Measurements from ENCODE around the gene HCK.

The HCK gene

DNA sequence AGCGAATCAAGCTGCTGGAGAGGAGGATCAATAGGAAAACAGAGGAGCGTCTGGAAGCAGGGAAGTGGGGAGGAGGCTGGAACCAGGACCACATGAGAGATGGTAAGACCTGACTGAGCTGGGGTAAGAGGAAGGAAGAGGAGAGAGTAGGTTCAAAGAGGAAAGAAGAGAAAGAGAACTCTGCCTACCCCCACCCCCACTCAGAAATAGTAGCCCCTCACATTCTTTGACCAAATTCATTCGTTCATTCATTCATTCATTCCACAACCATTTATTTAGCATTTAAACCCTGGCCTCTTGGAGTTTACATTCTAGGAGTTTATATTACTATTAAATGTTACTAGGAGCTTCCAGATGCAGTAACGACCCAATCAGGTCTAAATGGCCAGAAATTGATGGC lies 15.8 kb upstream of the HCK start:
- Histone ChIP-seq H4K20me1 (ENCODE audit: insufficient read depth, low read length) (no peaks in the 10 kb centered on the region), H2AFZ (ENCODE audit: low read length) (no peak overlapping the region), H3K36me3 (replicated peaks; ENCODE audit: insufficient read depth, low read length) (no peaks in the 10 kb centered on the region), H3K9me3 (replicated peaks; ENCODE audit: insufficient read depth, low read length) (no peaks in the 10 kb centered on the region), H3K27ac (ENCODE audit: low read length) (no peak overlapping the region), H3K9ac (ENCODE audit: low read length) (no peak overlapping the region), H3K4me3 (ENCODE audit: low read length) (no peak overlapping the region), H3K27me3 (replicated peaks; ENCODE audit: insufficient read depth, low read length) (peaks cover 60% of the 10 kb centered on the region), H3K4me2 (ENCODE audit: low read depth, low read length) (no peak overlapping the region), H3K9me2 (replicated peaks; ENCODE audit: insufficient read depth, low read length) (no peaks in the 10 kb centered on the region), H3F3A (ENCODE audit: insufficient read depth, low read length) (no peaks in the 10 kb centered on the region), H3K4me1 (ENCODE audit: low read length) (no peaks in the 10 kb centered on the region), H3K79me2 (ENCODE audit: low read length) (no peaks in the 10 kb centered on the region)
- no peak for DNase-seq
- no peak for TF ChIP-seq EZH2 (optimal IDR thresholded peaks at IDR 0.05; ENCODE audit: low read depth, low read length)
- no peak for TF ChIP-seq EZH2phosphoT487 (IDR thresholded peaks at IDR 0.05; ENCODE audit: low read length)
- TF ChIP-seq, protein P1, sequence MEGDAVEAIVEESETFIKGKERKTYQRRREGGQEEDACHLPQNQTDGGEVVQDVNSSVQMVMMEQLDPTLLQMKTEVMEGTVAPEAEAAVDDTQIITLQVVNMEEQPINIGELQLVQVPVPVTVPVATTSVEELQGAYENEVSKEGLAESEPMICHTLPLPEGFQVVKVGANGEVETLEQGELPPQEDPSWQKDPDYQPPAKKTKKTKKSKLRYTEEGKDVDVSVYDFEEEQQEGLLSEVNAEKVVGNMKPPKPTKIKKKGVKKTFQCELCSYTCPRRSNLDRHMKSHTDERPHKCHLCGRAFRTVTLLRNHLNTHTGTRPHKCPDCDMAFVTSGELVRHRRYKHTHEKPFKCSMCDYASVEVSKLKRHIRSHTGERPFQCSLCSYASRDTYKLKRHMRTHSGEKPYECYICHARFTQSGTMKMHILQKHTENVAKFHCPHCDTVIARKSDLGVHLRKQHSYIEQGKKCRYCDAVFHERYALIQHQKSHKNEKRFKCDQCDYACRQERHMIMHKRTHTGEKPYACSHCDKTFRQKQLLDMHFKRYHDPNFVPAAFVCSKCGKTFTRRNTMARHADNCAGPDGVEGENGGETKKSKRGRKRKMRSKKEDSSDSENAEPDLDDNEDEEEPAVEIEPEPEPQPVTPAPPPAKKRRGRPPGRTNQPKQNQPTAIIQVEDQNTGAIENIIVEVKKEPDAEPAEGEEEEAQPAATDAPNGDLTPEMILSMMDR (IDR thresholded peaks at IDR 0.05; ENCODE audit: low read length), result no peak

- DNase-seq, result no peak
- no peak overlapping the region for H3K9ac ChIP-seq (ENCODE audit: low read length)
- H4K20me1 ChIP-seq (ENCODE audit: insufficient read depth, low read length), result no peaks in the 10 kb centered on the region
- H3F3A ChIP-seq (ENCODE audit: insufficient read depth, low read length), result no peaks in the 10 kb centered on the region
- no peaks in the 10 kb centered on the region for H3K9me3 ChIP-seq (replicated peaks; ENCODE audit: insufficient read depth, low read length)
- no peaks in the 10 kb centered on the region for H3K9me2 ChIP-seq (replicated peaks; ENCODE audit: insufficient read depth, low read length)
- no peak overlapping the region for H3K4me2 ChIP-seq (ENCODE audit: low read depth, low read length)
- H3K4me1 ChIP-seq (ENCODE audit: low read length), result no peaks in the 10 kb centered on the region
- no peaks in the 10 kb centered on the region for H3K36me3 ChIP-seq (replicated peaks; ENCODE audit: insufficient read depth, low read length)
- H2AFZ ChIP-seq (ENCODE audit: low read length), result no peak overlapping the region
- H3K27ac ChIP-seq (ENCODE audit: low read length), result no peak overlapping the region
- H3K4me3 ChIP-seq (ENCODE audit: low read length), result no peak overlapping the region
- peaks cover 64% of the 10 kb centered on the region for H3K27me3 ChIP-seq (replicated peaks; ENCODE audit: insufficient read depth, low read length)
- TF ChIP-seq, protein P1 (IDR thresholded peaks at IDR 0.05; ENCODE audit: low read length), result no peak
- TF ChIP-seq EZH2 (optimal IDR thresholded peaks at IDR 0.05; ENCODE audit: low read depth, low read length) (no peak), EZH2phosphoT487 (IDR thresholded peaks at IDR 0.05; ENCODE audit: low read length) (no peak)
- no peaks in the 10 kb centered on the region for H3K79me2 ChIP-seq (ENCODE audit: low read length)
These were observed 15.1 kb upstream of the HCK start for GRCh38 chr20:32036716-32037485.

DNA sequence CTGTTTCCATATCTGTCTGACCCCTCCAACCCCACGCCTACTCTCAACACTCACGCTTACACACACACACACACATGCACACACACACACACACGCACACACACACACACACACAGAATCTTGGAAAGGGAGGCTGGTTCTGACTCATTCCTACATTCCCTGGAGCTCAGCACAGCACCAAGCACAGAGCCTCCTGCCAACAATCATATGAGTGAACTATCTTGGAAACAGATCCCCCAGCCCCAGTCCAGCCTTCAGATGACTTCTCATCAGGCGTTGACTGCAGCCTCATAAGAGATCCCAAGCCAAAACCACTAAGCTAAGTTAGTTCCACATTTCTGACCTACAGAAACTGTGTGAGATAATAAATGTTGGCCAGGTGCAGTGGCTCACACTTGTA lies 14.1 kb upstream of the HCK start:
- no peak overlapping the region for H3K27ac ChIP-seq (ENCODE audit: low read length)
- H3K9ac ChIP-seq (ENCODE audit: low read length), result no peak overlapping the region
- no peaks in the 10 kb centered on the region for H3K36me3 ChIP-seq (replicated peaks; ENCODE audit: insufficient read depth, low read length)
- no peaks in the 10 kb centered on the region for H3K79me2 ChIP-seq (ENCODE audit: low read length)
- peaks cover 62% of the 10 kb centered on the region for H3K27me3 ChIP-seq (replicated peaks; ENCODE audit: insufficient read depth, low read length)
- H3K4me2 ChIP-seq (ENCODE audit: low read depth, low read length), result no peak overlapping the region
- H3K4me1 ChIP-seq (ENCODE audit: low read length), result no peaks in the 10 kb centered on the region
- DNase-seq, result no peak
- no peaks in the 10 kb centered on the region for H3F3A ChIP-seq (ENCODE audit: insufficient read depth, low read length)
- H4K20me1 ChIP-seq (ENCODE audit: insufficient read depth, low read length), result no peaks in the 10 kb centered on the region
- no peak for TF ChIP-seq EZH2phosphoT487 (IDR thresholded peaks at IDR 0.05; ENCODE audit: low read length)
- TF ChIP-seq, protein P1 (IDR thresholded peaks at IDR 0.05; ENCODE audit: low read length), result no peak
- TF ChIP-seq EZH2 (optimal IDR thresholded peaks at IDR 0.05; ENCODE audit: low read depth, low read length), result no peak
- no peak overlapping the region for H3K4me3 ChIP-seq (ENCODE audit: low read length)
- H2AFZ ChIP-seq (ENCODE audit: low read length), result no peak overlapping the region
- H3K9me2 ChIP-seq (replicated peaks; ENCODE audit: insufficient read depth, low read length), result no peaks in the 10 kb centered on the region
- H3K9me3 ChIP-seq (replicated peaks; ENCODE audit: insufficient read depth, low read length), result no peaks in the 10 kb centered on the region
